Stimulated activated naive CD8-positive, alpha-beta T cell treated with anti-CD3 and anti-CD28 coated beads, Interleukin-15, Interleukin-2, amounts not matched to agents 100 ng/mL and 50 ng/mL, for 24 hours (primary cell): ENCODE measurements around the gene VMO1.

ENCODE experiments used
- H3K27ac Mint-ChIP-seq: one replicate; pipeline ENCODE4 v1.8.0; 2021; ENCODE audit warnings: mild to moderate bottlenecking, mixed read lengths
- H3K27me3 Mint-ChIP-seq: one replicate; pipeline ENCODE4 v1.8.0; 2021; ENCODE audit warnings: mixed read lengths
- H3K36me3 Mint-ChIP-seq: one replicate; pipeline ENCODE4 v1.8.0; 2021; ENCODE audit warnings: low read depth, mixed read lengths
- H3K4me1 Mint-ChIP-seq: one replicate; pipeline ENCODE4 v1.8.0; 2021; ENCODE audit warnings: low read depth, mixed read lengths
- H3K4me3 Mint-ChIP-seq: one replicate; pipeline ENCODE4 v1.8.0; 2021; ENCODE audit warnings: mild to moderate bottlenecking, mixed read lengths
- H3K9me3 Mint-ChIP-seq: one replicate; pipeline ENCODE4 v1.8.0; 2021; ENCODE audit warnings: mixed read lengths

Gene VMO1

DNA sequence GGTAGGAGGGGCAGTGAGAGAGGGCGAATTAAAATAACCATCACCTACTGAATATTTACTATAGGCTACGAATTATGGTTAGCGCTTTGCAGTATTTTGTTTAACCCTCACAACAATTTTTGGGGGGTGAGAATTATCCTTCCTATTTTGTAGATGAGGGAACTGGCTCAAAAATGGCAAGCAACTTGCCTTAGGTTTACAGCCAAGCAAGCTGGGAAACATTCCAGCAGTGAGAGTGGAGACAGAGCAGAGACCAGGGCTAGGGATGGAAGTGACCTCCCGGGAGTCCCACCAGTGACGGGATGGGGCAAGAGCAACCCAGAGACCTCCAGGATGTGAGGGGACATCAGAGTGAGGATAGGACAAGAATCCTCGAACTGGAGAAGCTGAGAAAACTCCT lies 352 bp upstream of the VMO1 start:
- Mint-ChIP-seq H3K4me1 (peaks cover 32% of the 10 kb centered on the region), H3K4me3 (no peak overlapping the region), H3K27me3 (peaks cover 59% of the 10 kb centered on the region), H3K27ac (no peak overlapping the region), H3K36me3 (no peaks in the 10 kb centered on the region), H3K9me3 (no peaks in the 10 kb centered on the region)

DNA sequence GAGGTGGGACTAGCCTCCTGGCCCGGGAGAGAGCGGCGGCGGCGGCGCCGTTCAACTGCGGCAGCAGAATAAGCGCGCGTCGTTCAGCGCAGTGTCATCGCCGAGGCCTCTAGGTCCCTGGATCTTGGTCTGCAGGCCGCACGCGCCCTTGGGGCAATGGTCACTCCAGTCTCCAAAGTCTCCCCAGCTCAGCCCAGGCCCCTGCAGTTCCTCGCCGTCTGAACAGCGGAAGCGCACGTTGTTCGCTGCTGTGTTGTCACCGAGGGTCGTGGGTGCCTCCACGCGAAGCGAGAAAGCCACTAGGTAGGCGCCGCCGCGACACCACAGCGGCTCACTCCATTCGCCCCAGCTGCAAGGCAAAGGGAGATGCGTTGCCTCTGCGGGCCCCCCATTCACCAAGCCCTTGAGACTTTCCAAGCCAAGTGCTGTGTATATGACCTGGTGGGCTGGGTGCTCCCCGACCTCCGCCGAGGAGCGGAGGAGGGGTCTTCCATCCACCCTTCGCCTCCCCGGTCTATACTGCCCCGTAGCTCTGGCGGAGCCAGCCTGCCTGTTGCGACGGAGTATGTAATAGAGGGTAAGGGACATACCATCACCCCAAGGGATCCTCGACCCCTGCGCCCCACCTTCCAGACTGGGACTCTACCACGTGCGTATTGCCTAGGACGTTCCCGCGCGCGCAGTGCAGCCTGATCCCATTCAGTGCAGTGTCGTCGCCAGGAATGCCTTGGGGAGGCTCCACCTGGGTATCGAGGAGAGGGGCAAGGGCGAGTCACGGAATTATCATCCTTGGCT lies 656 bp downstream of the VMO1 start:
- no peak overlapping the region for H3K27ac Mint-ChIP-seq
- H3K36me3 Mint-ChIP-seq = no peaks in the 10 kb centered on the region
- H3K4me1 Mint-ChIP-seq = peaks cover 23% of the 10 kb centered on the region
- no peaks in the 10 kb centered on the region for H3K9me3 Mint-ChIP-seq
- H3K4me3 Mint-ChIP-seq = peak overlapping the region; percentile 20
- H3K27me3 Mint-ChIP-seq = peaks cover 63% of the 10 kb centered on the region

DNA sequence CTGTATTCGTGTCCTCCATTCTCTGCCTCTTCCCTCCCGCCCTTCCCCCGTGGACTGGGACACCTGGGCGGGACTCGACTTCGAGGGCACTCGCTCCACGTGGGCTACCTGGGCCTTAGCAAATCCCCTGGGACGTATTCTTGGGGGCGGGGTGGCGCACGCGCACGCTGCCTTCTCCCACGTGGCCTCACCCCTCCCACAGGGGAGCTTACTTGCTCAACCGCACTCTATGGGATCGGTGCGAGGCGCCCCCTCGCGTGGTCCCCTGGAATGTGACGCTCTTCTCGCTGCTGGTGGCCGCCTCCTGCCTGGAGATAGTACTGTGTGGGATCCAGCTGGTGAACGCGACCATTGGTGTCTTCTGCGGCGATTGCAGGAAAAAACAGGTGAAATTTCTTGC lies 3.5 kb downstream of the VMO1 start:
- H3K4me1 Mint-ChIP-seq = peaks cover 16% of the 10 kb centered on the region
- no peaks in the 10 kb centered on the region for H3K9me3 Mint-ChIP-seq
- no peaks in the 10 kb centered on the region for H3K36me3 Mint-ChIP-seq
- no peak overlapping the region for H3K4me3 Mint-ChIP-seq
- no peak overlapping the region for H3K27ac Mint-ChIP-seq
- H3K27me3 Mint-ChIP-seq = peaks cover 61% of the 10 kb centered on the region

DNA sequence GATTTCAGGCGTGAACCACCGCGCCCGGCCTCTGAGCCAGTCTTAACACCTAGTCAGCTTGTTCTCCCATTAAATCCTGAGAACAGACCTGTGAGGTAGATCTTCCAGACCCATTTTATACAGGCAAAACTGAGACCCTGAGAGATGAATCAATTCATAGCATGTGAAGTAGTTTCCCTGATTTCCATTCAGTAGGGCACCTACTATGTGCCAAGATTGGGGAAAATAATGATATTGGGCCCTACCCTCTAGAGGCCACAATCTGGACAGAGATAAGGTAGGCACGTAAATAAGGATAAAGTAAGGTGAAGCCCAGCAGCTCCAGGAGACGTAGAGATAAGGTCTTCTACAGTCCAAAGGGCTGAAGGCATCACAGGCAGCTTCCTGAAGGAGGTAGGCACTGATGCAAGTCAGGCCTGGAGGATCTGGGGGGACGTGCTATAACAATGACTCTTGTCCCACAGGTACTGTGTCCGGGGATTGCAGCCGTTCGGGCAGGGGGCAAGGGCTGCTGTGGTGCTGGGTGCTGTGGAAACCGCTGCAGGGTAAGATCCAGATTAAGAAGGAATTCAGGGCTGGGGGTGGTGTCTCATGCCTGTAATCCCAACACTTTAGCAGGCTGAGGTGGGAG lies 5.7 kb downstream of the VMO1 start:
- Mint-ChIP-seq H3K9me3 (no peaks in the 10 kb centered on the region), H3K4me3 (no peak overlapping the region), H3K27me3 (peaks cover 40% of the 10 kb centered on the region), H3K27ac (no peak overlapping the region), H3K4me1 (peaks cover 3% of the 10 kb centered on the region), H3K36me3 (no peaks in the 10 kb centered on the region)

DNA sequence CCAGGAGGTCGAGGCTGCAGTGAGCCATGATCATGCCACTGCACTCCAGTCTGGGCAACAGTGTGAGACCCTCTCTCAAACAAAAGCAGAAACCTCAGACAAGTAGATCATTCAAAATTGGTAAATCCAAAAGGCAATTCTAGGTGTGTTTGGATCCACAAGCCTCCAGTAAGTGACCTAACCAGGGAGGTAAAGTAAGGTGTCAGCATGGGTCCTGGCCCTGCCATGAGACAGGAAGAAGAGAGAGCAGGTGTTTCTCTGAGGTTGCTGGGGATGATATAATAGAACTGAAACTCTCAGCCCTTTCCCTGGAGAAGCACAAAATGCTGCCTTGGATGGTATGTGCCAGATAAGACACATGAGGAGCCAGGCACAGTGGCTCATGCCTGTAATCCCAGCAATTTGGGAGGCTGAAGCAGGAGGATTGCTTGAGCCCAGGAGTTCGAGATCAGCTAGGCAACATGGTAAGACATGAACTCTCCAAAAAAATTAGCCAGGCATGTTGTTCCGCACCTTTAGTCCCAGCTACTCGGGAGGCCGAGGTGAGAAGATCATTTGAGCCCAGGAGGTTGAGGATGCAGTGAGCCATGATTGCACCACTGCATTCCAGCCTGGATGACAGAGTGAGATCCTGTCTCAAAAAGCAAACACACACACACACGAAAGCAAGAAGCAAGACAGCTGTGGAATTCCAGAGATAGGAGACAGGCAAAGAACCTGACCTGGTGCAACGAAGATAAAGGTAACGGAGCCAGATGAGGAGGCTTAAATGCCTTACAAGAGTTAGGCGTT lies 8.0 kb downstream of the VMO1 start:
- H3K36me3 Mint-ChIP-seq = no peaks in the 10 kb centered on the region
- H3K27ac Mint-ChIP-seq = no peak overlapping the region
- H3K27me3 Mint-ChIP-seq = peaks cover 20% of the 10 kb centered on the region
- H3K4me3 Mint-ChIP-seq = no peak overlapping the region
- H3K9me3 Mint-ChIP-seq = no peaks in the 10 kb centered on the region
- no peaks in the 10 kb centered on the region for H3K4me1 Mint-ChIP-seq

DNA sequence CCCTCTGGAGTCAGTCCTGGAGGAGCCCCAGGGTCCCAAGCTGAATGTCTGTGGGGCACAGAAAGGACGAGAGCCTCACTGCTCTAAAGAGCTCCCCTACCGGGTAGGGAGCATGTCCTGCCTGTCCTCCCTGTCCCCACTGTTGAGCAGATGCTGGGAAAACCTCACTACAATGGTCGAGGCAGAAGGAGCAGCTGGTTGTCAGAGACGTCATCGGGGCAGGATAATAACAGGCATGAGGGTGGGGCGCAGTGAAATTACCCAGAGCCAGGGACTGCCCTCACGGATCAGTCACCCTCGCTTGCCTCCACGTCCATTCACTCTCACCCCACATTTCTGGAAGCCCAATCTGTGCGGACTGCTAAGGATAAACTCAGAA lies 13.9 kb downstream of the VMO1 start:
- Mint-ChIP-seq H3K4me1 (peaks cover 8% of the 10 kb centered on the region), H3K27me3 (no peaks in the 10 kb centered on the region), H3K36me3 (no peaks in the 10 kb centered on the region), H3K9me3 (no peaks in the 10 kb centered on the region), H3K4me3 (no peak overlapping the region), H3K27ac (no peak overlapping the region)

DNA sequence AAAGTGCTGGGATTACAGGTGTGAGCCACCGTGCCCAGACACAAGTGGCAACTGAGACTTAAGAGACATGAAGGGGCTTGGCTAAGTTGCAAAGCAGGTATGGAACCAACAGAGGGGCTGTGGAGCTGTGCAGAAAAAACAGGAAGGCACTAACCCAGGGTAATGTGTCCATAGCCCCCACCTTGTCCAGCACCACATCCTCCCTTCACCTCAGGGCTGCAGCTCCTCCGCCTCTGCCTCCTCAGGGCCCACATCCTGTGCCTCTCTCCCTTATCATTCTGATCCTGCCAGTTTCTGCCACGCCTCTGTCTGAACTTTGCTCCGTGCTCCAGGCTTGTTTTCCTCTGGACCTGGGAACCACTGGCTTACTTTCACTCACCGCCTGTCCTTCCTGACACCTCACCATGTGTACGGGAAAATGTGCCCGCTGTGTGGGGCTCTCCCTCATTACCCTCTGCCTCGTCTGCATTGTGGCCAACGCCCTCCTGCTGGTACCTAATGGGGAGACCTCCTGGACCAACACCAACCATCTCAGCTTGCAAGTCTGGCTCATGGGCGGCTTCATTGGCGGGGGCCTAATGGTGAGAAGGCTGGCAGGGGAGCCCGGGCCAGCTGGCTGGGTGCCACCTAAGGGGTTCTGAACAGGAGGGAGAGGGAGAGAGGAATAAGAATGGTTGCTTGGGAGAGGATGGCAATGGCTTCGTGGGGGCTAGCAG lies 14.5 kb downstream of the VMO1 start, which contains the start of gene TM4SF5:
Gene TM4SF5, plus strand, starts transcription at position 368 of the 716 bp plus-strand sequence. Its CDS starts 37 bp downstream, at position 405.
- H3K4me3 Mint-ChIP-seq = no peak within 1 kb of the TSS
- no peaks in the 10 kb centered on the region for H3K27me3 Mint-ChIP-seq
- no peak within 1 kb of the TSS for H3K27ac Mint-ChIP-seq
- no peaks in the 10 kb centered on the region for H3K9me3 Mint-ChIP-seq
- no peaks in the 10 kb centered on the region for H3K36me3 Mint-ChIP-seq
- peaks cover 8% of the 10 kb centered on the region for H3K4me1 Mint-ChIP-seq

DNA sequence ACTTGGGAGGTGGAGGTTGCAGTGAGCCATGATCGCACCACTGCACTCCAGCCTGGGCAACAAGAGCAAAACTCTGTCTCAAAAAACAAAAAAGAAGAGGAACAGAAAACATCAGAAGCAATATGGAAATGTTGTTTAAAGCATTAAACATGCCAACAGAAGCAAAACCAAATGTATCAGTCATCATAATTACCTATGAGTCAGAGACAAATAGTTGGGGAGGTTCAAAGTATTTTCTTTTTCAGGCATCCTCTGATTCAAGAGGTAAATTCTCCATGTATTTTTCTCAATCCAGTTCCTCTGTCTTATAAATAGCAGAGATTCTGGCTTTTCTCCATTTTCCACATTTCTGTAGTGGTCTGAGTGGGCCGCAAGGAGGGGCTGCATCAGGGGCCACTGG lies 16.5 kb downstream of the VMO1 start:
- H3K27ac Mint-ChIP-seq = no peak overlapping the region
- H3K4me1 Mint-ChIP-seq = peaks cover 8% of the 10 kb centered on the region
- no peak overlapping the region for H3K4me3 Mint-ChIP-seq

DNA sequence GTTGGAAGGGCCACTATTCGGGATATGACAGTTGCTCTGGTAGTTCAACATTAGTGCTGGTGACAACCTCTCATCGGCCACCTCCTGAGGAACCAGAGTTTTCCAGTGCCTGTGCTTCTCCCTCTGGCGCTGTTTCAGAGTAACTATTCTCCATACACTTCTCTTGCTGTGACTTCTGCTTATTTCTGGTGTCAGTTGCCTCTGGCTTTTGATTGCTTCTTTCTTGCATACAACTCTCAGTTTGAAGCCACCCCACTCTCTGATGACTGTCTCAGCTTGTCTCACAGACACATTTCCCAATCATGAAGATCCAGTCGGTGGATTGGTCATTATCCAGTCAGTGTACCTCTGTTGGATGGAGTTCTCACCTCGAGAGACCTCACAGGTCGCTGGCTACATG lies 17.9 kb downstream of the VMO1 start:
- Mint-ChIP-seq H3K4me3 (no peak overlapping the region), H3K4me1 (peaks cover 8% of the 10 kb centered on the region), H3K9me3 (no peaks in the 10 kb centered on the region), H3K27me3 (no peaks in the 10 kb centered on the region), H3K36me3 (no peaks in the 10 kb centered on the region), H3K27ac (no peak overlapping the region)

More for the DNA sequence above, 16.5 kb downstream of the VMO1 start:
- Mint-ChIP-seq H3K36me3 (no peaks in the 10 kb centered on the region), H3K9me3 (no peaks in the 10 kb centered on the region), H3K27me3 (no peaks in the 10 kb centered on the region)

GRCh38 chr17:4766723-4767122 lies 19.4 kb downstream of the VMO1 start:
- Mint-ChIP-seq H3K9me3 (no peaks in the 10 kb centered on the region), H3K4me1 (peaks cover 6% of the 10 kb centered on the region), H3K4me3 (no peak overlapping the region), H3K36me3 (no peaks in the 10 kb centered on the region), H3K27me3 (no peaks in the 10 kb centered on the region), H3K27ac (no peak overlapping the region)

- Mint-ChIP-seq H3K27me3 (no peaks in the 10 kb centered on the region), H3K4me3 (no peak overlapping the region), H3K4me1 (peaks cover 4% of the 10 kb centered on the region), H3K27ac (no peak overlapping the region), H3K9me3 (no peaks in the 10 kb centered on the region), H3K36me3 (no peaks in the 10 kb centered on the region)
Observed at GRCh38 chr17:4766201-4766600, 20.0 kb downstream of the VMO1 start.

- H3K27me3 Mint-ChIP-seq = peaks cover 4% of the 10 kb centered on the region
- H3K36me3 Mint-ChIP-seq = no peaks in the 10 kb centered on the region
- no peak overlapping the region for H3K4me3 Mint-ChIP-seq
- no peaks in the 10 kb centered on the region for H3K4me1 Mint-ChIP-seq
- no peaks in the 10 kb centered on the region for H3K9me3 Mint-ChIP-seq
- no peak overlapping the region for H3K27ac Mint-ChIP-seq
Observed at GRCh38 chr17:4764595-4764994, 21.6 kb downstream of the VMO1 start.

DNA sequence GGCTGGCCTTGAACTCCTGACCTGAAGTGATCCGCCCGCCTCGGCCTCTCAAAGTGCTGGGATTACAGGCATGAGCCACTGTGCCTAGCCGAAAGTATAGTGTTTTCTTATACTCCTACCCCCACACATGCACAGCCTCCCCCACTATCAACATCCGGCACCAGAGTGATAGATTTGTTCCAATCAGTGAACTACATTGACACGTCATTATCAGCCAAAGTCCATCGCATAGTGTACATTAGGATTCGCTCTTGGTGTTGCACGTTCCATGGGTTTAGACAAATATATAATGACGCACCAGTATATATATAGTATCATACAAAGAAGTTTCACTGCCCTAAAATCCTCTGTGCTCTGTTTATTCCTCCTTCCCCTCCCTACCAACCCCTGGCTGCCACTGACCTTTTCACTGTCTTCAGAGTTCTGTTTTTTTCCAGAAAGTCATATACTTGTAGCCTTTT lies 26.4 kb downstream of the VMO1 start:
- H3K27ac Mint-ChIP-seq = no peak overlapping the region
- no peak overlapping the region for H3K4me3 Mint-ChIP-seq
- no peaks in the 10 kb centered on the region for H3K36me3 Mint-ChIP-seq
- H3K4me1 Mint-ChIP-seq = no peaks in the 10 kb centered on the region
- H3K9me3 Mint-ChIP-seq = no peaks in the 10 kb centered on the region
- H3K27me3 Mint-ChIP-seq = peaks cover 11% of the 10 kb centered on the region

DNA sequence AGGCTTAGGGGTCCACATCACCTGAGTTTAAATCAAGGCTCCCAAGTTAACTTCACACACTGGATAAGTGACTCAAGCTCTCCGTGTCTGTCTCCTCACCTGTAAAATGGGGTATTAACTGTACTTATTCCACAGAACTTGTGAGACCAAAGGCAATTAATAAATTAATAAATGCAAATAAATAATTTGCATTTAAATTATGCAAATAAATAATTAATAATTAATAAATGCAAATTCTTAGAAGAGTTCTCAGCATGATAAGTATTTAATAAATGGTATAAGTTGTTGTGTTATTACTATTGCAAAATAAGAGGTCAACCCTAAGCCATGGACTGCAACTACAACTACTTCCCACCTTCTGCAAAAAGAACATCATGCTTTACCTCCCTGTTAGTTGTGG lies 32.8 kb downstream of the VMO1 start:
- H3K36me3 Mint-ChIP-seq = no peaks in the 10 kb centered on the region
- H3K27ac Mint-ChIP-seq = no peak overlapping the region
- H3K4me1 Mint-ChIP-seq = peaks cover 3% of the 10 kb centered on the region
- H3K27me3 Mint-ChIP-seq = peaks cover 23% of the 10 kb centered on the region
- H3K4me3 Mint-ChIP-seq = no peak overlapping the region
- H3K9me3 Mint-ChIP-seq = no peaks in the 10 kb centered on the region
